ENCODE data around the gene MUCL1.
A peak's percentile ranks its signal among the peaks of the same experiment; 100 is the strongest.
"Not testable (repeated sequence)": the region's sequence is repeated elsewhere in the genome, so short reads cannot be mapped to it uniquely, and the experiment has no call there.

The MUCL1 gene, protein sequence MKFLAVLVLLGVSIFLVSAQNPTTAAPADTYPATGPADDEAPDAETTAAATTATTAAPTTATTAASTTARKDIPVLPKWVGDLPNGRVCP

DNA sequence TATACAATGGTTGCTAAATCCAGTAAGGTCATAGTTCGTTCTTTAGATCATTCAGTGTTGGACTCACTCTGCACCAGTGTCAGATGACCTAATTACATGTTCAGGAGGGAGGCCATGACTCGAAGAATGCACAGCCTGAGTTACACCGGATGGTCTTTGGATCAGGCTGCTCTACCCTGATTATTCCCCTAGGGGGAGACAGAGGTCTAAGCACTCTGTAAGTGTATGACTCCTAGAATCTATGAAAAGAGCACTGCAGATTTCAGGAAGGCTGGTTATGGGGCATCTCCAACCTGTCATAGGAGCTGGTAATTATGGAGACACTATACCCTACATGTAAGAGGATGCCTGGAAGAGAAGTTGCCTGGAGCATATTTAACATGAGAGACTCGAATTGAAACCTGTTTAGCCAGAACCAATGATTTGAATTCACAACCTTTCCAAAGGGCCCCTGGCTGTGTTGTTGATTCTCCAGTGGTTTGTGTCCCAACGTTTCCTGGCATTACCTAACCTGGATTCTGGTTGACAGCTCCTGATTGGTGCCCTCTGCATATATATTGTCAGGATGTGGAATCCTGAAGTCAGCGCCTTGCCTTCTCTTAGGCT lies at the start of gene MUCL1:
Gene MUCL1 (plus strand): TSS at position 584 of the 606 bp plus-strand sequence. CDS start 67 bp downstream, outside the sequence.
- peak; percentile 7 for DNase-seq

DNA sequence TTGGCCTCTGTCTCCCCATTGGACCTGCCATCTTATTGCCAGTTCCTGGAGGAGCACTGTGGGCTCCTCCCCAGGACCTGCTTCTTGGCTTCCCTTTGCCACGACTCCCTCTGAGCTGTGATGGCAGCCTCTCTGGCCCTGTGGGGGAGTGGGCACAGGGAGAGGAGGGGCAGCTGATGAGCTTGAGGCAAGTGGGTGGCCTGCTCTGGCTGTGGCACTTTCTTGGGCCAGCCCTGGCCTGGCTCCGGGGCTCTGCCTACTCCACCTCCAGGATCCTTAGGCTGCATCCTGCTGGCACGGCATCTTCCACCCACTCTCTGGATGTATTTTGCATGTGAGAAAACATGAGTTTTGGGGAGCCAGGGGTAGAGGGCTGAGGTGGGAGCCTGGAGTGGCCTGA lies 32.6 kb upstream of the MUCL1 start:
- DNase-seq = no peak

DNA sequence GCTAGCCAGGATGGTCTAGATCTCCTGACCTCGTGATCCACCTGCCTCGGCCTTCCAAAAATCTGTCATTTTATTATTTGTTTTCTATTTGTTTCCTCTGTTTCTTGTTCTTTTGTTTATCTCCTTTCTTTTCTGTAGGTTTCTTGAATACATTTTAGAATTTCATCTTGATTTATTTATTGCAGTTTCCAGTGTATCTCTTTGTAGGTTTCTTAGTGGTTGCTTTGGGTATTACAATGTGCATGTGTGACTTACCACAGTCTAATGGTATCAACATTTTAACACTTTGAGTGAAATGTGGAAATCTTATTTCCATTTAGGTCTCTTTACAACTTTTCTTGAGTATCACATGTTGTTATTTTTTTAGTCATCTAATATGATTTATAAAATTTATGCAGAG lies 29.9 kb upstream of the MUCL1 start:
- DNase-seq = no peak

DNA sequence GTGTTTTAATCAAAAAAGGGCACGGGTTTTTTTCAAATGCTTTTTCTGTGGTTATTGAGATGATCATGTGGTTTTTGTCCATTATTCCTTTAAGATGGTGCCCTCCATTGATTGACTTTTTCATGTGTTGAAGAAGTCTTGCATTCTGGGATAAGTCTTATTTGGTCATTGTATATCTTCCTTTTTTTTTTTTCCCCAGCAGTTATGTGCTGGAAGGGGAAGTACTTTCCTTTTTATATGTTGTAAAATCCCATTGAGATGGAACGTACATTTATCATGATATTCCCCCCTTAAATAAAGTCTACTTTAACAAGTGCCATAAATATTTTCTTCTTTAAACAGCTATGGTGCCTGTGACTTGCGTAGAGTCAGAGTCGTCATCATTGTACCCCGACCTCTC lies 24.8 kb upstream of the MUCL1 start:
- DNase-seq = no peak

DNA sequence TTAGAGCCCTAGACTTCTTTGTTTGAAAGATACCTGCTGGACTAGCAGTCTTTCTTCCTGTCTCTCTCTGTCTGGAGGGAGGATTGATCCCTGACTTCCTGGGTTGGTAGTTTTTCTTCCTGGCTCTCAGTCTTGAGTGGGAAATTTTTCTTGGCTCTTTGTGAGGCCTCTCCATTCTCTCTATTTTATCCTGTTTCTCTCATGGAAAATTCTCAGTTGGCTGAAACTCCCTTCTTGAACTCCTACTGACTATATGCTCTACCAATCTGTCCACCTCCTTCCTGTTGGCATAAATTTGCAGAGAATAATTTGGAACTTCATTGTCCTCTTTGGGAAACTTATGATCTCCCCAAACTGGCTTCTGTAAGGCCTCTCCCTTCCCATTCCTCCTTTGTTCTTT lies 24.1 kb upstream of the MUCL1 start:
- no peak for DNase-seq

DNA sequence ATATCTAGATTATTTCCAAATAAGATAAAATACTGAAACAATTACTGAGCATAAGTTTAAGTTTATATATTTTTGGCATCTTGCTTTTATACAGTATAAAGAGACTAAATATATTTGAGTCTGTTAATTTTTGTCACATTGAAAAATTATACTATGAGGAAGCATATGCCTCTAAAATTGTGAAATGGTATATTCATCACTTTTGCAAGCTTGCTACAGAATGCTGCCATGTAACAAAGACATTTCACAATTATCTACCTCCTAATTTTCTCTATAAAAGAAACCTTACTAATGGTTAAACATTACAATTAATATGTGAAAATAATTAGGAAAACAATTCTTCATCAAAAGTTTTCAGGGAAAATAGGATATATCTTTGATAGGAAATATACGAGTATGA lies 22.7 kb upstream of the MUCL1 start:
- no peak for DNase-seq

DNA sequence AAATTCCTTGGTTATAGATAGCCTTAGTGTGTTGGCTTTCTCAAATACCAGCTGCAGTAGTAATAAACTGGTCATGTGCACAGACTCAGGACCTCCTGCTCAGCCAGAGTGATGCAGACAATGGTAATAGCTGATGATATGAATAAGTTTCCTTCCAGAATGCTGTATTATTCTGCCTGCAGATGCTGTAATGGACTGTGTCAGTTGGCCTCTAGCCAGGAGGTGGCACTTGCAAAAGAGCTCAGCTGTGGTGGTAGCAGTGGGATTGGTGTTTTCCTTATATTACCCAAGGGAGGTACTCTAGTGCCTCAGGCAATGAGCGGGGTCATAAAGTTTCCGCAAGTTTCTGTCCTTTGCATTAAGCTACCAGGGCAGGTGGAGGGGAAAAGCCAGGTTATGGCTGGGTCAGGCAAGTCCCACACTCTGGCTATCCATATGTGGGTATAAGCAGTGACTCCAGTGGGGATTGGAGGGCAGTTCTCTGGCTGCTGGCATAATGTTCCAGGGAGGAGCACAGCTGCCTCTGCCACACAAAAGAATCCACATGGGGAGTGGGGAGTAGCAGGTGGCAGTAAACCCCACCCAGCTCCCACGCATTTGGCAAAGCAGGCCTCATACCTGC lies 14.0 kb upstream of the MUCL1 start:
- DNase-seq = no peak

DNA sequence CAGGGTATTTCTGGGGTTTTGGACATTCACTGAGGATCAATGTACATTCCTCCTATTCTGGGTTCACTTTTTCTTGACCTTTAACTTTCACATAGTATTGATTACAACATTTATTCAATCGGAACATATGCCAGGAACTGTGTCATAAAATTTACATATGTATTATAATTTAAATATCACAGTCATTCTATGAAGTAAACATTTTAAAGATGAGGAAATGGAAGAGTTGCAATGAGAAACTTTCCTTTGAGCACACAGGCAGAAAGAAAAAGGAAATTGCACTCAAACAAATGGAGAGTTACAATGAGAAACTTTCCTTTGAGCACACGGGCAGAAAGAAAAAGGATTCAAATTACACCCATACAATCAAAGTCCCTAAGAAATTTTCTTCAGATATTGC lies 3.1 kb downstream of the MUCL1 start:
- no peak for DNase-seq

DNA sequence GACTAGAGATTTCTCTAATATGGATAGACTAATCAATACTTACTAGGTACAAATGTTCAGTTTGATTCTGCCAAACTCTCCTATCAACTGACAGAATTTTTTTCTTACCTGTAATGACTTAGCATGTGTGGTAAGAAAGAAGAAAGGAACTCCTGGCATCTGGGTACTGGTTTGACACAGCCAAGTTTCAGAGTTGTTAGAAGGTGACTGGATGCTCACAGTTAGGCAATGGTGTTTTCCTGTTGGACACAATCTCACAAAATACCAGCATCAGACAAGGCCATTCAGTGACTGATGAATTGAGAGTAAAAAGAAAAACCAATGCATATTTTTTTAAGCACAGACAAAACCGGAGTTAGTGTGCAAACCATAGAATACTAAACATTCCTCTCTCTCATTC lies 4.2 kb downstream of the MUCL1 start:
- DNase-seq = no peak

DNA sequence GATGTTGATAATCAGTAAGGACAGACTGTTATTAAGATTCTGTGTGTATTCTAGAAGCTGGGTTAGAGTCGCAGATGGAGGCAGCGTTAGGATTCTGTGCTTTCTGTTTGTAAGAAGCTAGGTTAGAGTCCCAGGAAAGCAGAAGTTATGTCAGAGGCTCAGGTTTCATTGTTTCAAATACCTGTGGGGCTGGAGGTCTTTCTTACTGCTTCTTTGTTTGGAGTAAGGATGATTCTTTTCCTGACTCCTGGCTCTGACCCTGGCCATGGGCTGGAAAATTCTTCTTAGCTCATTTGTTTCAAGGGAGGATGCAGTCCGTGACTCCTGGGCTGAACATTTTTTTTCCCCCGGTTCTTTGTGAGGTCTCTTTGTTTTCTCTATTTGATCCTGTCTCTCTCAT lies 5.2 kb downstream of the MUCL1 start:
- DNase-seq = no peak

DNA sequence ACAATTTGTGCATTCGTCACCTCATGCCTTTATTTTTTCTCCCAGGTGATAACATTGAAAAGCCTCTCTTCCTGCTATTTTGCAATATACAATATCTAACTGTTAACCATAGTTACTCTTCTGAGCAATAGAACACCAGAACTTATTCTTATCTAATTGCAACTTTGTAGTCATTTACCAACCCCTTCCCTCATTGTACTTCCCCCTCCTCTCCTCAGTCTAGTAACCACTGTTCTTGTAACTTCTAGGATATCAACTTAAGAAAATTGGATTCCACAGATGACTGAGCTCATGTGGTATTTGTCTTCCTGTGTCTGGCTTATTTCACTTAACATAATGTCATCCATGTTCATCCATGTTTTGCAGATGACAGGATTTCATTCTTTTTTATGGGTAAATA lies 7.6 kb downstream of the MUCL1 start:
- no peak for DNase-seq

DNA sequence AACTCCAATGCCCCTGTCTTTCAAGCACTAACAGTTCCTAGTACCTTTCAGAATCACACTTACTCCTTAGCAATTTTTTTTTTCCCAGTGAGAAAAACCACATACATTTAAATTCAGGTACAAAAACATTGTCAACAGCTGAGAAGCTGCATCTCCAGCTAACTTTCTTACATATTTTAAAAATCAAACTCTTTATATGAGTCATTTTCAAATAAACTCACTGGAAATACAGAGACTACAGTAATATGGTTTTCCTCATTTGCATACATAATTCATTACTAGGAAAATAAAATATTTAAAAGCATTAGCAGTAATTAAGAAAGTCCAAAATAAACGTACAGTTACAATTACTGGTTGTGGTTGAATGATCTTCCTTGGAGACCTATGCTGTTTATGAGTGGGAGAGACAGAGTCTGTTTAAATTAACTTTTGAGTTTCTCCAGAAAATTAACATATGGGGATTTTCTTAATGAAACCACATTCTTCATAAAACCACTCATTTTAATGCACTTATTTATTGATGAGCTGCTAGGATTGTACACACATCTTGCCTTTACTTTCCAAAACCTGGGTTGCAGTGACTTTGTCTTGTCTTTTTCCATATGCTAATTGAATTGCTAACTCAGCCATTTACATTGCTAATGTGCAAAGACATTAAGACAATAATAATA lies 9.8 kb downstream of the MUCL1 start:
- DNase-seq = no peak

DNA sequence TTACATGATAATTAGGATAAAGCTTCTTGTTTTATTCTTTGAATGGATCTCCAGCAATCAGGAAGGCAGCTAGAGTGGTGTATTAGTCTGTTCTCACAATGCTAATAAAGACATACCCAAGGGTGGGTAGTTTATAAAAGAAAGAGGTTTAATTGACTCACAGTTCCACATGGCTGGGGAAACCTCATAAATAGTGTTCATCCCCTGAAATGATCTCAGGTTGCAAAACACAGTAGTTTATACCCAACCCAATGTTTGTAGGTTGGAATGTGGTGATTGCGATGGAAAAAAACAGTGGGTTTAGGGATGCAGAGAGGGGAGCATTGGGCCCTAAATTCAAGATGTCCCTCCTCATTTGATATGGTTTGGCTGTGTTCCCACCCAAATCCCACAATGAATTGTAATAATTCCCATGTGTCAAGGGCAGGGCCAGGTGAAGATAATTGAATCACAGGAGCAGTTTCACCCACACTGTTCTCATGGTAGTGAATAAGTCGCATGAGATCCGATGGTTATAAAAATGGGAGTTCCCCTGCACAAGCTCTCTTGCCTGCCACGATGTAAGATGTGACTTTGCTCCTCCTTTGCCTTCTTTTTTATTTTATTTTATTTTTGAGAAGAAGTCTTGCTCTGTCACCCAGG lies 11.5 kb downstream of the MUCL1 start:
- no peak for DNase-seq

DNA sequence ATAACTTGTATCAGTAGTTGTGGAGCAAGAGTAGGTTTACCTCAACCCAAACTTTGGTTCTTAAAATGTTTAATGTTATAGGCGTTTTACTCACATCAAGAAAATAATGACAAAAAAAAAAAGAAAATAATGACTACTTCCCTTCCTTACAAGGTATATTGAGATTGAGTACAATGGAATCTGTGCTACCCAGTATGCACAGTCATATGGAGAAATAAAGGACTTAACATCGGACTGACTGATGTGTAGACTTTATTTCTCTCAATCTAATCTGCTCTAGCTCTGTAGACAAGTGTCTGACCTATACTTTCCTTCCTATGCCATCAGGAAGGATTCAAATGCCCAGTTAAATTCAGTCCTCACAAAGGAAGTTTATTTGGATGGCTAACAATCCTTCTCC lies 14.4 kb downstream of the MUCL1 start:
- no peak for DNase-seq

DNA sequence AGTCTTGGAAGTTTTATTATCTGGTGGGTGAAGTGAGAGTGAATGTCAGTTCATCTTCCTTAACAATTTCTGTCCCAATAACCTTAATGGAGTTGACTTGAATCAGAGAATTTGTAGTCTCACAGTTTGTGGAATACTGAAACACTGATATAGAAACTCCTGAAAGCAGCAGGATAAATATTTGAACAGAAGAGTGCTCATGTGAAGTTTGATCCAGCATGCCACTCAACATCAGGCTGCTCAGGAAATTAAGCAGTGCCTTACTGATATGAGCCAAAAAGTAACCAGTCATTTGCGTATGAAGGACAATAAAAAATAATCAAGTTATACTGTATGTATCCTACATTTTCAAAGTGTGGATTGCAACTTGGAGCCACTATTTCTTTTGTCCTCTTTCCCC lies 15.7 kb downstream of the MUCL1 start:
- DNase-seq = no peak

DNA sequence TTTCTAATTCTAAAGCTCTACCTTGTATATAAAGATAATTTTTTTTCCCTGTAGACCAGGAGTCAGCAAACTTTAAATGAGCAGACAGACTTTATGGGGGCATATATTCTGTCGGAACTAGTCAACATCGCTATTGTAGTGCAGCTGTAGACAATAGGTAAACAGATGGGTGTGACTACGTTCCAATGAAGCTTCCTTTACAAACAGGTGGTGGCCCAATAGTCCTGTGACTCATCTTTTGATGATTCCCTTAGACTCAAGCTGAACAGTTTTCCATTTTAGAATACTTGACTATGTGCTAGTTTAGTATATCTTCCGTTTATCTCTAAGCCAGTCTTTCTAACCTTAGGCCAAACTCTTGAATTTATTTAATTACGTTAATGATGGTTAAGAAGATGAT lies 16.3 kb downstream of the MUCL1 start:
- DNase-seq = no peak

DNA sequence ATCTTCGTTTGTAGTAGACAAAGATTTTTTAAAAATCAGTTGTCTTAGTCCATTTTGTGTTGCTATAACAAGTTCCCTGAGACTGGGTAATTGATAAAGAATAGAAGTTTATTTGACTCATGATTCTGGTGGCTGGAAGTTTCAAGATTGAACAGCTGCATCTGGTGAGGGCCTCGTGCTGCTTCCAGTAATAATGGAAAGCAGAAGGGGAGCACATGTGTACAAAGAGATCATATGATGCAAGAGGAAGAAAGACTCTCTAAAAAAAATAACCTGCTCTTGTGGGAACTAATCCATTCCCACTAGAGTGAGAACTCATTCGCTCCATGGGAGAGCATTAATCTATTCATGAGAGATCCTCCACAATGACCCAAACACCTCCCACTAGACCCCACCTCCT lies 24.8 kb downstream of the MUCL1 start:
- DNase-seq = no peak

DNA sequence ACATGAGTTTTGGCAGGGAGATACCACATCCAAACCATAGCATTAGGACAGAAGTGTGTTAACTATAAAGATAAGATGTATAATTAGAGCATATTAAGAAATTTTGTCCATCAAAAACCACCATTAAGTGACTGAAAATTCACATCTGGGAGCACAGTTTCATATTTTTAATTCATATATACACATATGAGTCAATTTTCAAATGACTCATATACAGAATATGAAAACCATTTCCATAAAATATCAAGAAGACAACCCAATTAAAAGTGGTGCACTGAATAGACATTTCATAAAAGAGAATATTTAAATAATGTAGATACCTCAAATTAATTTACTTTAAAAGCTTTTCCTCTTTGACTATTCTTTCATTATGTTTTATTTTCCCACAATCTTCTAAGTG lies 25.3 kb downstream of the MUCL1 start:
- DNase-seq = no peak

DNA sequence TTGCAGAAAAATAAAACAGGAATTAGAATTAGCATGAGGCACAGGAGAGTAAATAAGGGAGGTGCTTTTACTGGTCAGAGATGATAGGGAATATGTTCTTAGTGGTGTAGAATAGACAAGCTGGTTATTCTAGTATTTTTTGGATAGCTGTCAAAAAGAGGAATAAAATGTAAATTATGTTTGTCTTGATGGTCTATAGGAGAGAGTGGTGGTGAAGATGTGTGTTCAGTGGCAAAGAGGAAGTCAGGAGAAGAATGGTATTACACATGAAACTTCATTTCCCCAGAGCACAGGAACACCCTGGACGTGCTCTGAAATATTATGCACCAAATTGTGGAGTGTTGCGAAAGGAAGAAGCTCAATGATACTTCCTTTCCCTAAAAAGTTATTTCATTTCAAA lies 27.8 kb downstream of the MUCL1 start:
- DNase-seq = no peak

DNA sequence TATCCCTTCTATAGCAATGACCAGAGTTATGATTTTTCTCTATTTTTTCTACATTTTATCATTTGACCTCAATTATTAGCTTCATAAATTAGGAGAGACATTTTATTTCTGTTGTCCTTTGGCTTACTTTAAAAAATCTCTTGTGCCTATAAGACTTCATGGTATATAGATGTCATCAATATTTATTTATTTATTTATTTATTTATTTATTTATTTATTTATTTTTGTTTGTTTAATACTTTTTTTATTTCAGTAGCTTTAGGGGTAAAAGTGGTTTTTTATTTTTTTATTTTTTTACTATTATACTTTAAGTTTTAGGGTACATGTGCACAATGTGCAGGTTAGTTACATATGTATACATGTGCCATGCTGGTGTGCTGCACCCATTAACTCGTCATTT lies 28.3 kb downstream of the MUCL1 start:
- not testable (repeated sequence) for DNase-seq

DNA sequence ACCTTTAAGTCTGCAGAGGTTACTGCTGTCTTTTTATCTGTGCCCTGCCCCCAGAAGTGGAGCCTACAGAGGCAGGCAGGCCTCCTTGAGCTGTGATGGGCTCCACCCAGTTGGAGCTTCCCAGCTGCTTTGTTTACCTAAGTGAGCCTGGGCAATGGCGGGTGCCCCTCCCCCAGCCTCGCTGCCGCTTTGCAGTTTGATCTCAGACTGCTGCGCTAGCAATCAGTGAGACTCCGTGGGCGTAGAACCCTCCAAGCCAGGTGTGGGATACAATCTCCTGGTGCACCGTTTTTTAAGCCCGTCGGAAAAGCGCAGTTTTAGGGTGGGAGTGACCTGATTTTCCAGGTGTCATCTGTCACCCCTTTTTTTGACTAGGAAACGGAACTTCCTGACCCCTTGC lies 34.1 kb downstream of the MUCL1 start:
- not testable (repeated sequence) for DNase-seq

DNA sequence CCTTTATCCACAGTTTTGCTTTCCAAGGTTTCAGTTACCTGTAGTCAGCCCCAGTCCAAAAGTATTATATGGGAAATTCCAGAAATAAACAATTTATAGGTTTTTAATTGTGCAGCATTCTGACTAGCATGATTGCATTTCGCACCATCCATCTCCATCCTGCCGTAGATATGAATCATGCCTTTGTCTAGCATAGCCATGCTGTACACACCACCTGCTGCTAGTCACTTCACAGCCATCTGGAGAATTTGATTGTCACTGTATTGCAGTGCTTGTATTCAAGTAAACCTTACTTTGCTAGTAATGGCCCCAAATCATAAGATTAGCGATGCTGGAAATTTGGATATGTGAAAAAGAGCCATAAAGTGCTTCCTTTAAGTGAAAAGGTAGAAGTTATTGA lies 36.0 kb downstream of the MUCL1 start:
- DNase-seq = no peak

DNA sequence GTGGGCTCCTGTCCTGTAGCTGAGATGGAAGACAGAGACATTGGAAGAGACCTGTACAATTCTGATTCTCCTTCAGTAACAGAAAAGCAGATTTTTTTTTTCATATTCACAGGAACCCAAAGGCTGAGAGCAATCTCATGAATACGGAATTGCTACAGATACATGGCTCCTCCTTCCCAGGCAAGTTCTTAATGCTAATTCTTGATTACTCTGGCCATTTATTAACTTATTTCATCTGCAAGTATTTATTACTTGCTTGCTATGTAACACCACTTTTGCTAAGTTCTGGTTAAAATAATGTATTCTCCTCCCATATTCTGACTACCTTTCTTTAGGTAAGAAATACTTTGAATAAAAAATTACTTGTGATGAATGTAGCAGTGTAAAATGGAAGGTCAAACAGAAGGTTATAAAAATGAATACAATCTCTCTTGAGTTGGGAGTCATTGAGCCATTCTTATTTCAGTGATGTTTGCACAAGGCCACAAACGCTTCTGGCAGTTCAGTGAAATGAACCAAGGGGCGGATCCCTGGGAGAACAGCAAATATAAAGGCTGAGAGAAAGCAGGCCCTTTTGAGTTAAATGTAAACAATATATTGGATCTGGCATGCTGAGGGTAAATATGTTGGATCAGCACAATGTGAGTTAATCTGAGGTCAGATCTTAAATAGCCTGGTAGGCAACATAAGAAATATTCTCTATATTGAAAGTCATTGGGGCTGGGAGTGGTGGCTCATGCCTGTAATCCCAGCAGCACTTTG lies 37.6 kb downstream of the MUCL1 start:
- no peak for DNase-seq

Data from NK-92 treated with Interleukin-12 subunit alpha and Interleukin-12 subunit beta, amount 100 ng/mL, for 24 hours (cell line).